Activated CD8-positive, alpha-beta memory T cell treated with anti-CD3 and anti-CD28 coated beads, Interleukin-2, amount 50 U/mL, for 4 hours (primary cell): ENCODE data around the gene RNF4.
"Not testable (repeated sequence)": the region's sequence is repeated elsewhere in the genome, so short reads cannot be mapped to it uniquely, and the experiment has no call there.

Experiments used
- DNase-seq: peaks from one replicate; pipeline ENCODE4 v3.0.0-alpha.2; 2020

Gene RNF4

GRCh38 chr4:2489081-2489805, 20.3 kb downstream of the RNF4 start:
- DNase-seq: no peak

DNA sequence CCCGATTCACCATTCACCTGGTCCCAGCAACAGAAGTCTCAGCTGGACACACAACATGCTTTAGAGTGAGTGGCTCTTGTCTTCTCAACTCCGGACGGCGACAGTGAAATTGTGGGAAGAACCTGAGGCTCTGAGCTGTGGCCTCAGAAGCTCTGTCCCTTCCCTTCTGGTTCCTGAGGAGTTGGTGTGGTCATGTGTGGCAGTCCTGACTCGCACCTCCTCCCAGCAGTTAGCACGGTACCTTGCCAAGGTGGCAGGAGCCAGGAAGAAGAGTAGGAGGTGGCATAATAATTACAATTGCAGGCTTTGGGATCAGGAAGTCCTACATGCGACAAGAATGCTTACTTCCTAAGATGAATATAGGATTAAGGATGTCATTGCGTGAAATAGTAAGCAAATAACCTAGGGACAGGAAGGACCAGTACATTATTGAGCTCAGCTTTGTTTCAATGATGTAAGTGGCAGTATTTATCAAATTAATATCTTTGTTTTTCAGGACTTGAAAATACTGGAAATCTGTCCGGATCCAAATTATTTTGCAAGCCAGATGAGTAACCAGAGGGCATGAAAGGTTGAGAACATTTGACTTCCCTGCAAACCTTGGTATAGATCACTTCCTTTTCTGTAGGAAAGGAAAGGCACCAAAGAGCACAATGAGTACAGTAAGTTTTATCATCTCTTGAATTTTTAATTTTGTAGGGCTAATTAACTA, 21.1 kb downstream of the RNF4 start:
- DNase-seq: no peak

- DNase-seq: no peak
Observed at GRCh38 chr4:2492970-2493369, 24.1 kb downstream of the RNF4 start.

DNA sequence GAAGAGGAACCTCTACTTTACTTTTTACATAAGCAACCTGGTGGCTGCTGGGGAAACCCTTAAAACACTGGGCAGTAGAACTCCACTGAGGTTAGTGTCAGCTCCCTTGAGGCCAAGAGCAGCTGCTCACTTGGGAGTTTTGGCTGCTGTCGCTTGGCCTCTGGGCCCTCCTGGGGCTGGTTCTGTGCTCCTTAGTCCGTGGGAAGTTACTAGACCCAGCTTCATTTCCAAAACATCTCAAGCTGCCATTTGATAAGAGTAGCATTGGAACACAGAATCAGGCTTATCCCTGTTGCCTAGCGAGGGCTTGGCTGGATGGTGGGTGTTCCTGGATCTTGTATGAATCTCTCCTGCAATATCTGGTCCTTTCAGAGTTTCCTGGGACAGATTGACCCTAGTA, 26.1 kb downstream of the RNF4 start:
- DNase-seq: no peak

GRCh38 chr4:2497324-2497723, 28.4 kb downstream of the RNF4 start:
- no peak for DNase-seq

DNA sequence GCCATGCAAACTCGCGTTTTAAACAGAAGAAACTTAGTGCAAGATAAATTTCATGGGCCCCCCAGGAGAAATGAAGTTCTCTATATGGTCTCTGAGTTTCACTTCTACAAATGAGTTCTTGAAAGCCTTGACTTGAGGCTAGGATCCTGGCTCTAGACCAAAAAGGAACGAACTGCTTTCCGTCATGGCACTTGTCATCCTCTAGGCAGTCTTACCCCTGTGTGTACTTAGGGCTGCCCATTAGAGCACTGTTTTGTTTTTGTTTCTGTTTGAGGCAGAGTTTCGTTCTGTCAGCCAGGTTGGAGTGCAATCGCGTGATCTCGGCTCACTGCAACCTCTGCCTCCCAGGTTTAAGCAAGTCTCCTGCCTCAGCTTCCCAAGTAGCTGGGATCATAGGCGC, 29.0 kb downstream of the RNF4 start:
- DNase-seq: no peak

DNA sequence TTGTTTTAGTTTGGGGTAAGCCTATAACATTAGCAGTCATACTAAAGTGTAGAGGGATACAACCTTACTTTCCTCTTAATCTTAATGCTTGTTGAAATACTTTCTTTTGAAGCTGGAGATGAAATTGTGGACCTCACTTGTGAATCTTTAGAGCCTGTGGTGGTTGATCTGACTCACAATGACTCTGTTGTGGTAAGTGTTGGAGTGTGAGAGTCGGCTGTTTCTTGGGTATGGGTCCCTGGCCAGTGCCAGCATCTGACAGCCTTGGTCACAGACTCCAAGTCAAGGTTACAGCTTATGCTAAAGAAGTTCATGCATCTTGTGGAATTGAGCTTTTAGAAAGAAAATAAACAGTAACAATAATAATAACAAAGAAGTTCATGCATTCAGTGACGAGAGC, 31.6 kb downstream of the RNF4 start:
- DNase-seq: no peak

- no peak for DNase-seq
Observed at GRCh38 chr4:2501034-2501594, 32.2 kb downstream of the RNF4 start.

DNA sequence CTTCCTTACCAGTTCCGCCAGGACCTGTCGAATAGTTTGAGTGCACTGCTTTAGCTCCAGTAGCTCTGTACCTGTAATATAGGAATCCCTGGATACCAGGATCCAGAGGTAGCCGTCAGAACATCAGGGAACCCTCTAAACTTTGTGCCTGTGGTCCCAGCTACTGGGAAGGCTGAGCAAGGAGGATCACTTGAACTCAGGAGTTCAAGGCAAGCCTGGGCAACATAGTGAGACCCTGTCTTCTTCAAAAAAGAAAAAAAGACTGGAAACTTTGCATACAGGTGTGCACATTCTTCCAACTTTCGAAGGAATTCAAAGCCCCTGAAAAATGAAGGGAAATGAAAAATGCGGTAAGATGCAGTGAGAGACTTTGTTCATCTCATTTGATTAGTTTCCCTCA, 34.9 kb downstream of the RNF4 start:
- no peak for DNase-seq

GRCh38 chr4:2507259-2507658, 38.4 kb downstream of the RNF4 start:
- DNase-seq: no peak

DNA sequence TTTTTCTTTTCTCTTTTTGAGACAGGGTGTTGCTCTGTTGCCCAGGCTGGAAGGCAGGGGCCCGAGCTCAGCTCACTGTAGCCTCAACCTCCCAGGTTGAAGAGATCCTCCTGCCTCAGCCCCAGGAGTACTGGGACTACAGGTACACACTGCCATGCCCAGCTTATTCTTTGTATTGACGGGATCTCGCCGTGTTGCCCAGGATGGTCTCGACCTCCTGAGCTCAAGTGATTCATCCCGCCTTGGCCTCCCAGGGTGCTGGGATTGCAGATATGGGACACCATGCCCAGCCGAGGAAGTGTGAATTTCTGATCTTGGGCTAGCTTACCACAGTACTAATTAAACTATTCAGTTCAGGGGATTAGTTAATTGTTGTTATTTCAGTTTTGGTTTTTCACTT, 38.9 kb downstream of the RNF4 start:
- no peak for DNase-seq

DNA sequence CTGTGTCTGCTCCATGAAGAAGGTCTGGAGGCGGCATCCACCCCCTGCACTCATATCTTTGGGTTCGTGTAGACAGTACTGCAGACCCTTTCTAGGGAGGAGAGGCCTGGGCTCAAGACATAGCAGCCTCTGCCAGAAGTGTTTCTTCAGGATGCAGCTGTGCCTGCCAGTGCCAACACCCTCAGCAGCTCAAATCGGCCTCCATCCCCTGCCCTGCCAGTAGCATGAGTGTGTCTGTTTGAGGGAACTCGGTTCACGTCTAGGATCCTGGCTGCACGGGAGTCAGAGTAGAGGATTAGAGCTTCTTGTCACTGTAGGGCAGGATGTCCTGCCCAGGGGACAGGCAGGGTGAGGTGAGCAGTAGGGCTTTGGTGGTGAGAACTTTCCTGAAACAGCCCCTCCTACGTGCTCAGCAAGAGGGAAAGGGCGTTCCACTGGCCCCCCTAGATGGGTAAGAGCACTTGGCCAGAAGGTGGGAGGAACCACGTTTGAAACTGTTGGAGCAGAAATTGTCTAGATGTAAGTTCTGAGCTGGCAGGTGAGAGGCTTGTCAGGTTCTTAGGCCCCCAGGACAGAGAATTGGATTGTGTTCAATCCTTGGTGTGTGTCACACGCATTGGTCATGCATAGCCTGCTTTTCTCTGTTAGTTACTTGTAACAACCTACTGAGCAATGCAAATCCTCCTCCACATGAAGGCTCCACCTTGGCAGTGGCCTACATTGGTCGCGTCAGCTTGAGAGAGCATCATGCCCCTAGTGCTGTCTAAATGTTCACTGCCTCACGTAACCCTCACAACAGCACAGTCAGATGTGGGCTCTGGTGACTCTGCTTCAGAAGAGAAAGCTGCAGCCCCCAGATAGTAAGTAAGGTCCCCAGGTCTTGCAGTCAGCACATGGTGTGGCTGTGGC, 41.7 kb downstream of the RNF4 start:
- no peak for DNase-seq

- no peak for DNase-seq
Observed at GRCh38 chr4:2511645-2512131, 42.8 kb downstream of the RNF4 start.

DNA sequence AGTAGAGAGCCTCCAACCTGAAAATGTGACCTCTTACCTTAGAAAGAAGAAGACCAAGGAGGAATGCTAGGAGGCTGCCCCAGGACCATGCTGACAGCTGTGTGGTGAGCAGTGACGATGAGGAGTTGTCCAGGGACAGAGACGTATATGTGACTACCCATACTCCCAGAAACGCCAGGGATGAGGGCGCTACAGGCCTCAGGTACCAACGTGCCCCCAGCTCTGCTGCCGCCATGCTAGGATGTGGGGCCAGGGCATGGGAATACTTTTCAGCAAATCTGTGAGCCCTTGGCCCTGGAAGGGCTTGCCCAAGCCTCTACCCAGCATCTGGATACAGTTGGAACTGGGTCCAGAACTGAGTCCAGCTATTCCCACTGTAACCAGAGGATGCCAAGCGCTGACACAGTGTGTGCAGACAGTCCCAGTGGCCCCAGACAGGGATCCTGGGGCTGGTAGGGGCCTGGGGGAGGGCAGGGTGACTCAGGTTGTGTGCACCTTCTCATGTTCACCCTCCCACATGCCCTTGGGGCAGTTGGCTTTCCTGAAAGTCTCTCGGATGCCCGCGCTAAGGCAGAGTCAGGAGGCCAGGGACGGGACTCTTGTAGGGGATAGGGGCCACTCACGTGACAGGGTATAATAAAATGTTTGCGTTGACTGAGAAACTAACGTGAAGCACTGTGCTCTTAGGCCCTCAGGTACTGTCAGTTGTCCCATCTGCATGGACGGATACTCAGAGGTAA, 43.7 kb downstream of the RNF4 start:
- DNase-seq: no peak

- DNase-seq: not testable (repeated sequence)
Observed at GRCh38 chr4:2514193-2514592, 45.3 kb downstream of the RNF4 start.

- DNase-seq: not testable (repeated sequence)
Observed at GRCh38 chr4:2514944-2515343, 46.0 kb downstream of the RNF4 start.

GRCh38 chr4:2515830-2516550, 47.1 kb downstream of the RNF4 start:
- no peak for DNase-seq

DNA sequence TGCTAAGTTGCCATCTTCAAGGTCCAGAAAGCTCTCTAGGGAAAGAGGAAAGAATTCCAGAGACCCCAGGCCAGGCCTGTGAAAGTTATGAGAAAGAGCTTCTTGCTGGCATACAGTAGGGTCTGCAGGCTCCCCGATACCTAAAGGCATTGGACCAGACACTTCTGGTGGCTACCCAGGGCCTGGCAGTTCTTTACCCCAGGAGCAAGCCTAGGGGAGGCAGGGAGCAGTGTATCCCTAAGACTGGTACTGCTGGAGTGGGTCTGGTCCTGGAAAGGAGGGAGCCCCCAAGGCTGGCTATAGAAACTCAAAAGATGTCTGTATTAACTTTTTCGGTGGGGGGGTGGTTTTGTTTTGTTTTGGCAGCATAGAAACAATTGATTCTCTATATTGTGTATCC, 47.7 kb downstream of the RNF4 start:
- DNase-seq: no peak

GRCh38 chr4:2526559-2526958, 57.7 kb downstream of the RNF4 start:
- no peak for DNase-seq

- no peak for DNase-seq
Observed at GRCh38 chr4:2534904-2535375, 66.0 kb downstream of the RNF4 start.

DNA sequence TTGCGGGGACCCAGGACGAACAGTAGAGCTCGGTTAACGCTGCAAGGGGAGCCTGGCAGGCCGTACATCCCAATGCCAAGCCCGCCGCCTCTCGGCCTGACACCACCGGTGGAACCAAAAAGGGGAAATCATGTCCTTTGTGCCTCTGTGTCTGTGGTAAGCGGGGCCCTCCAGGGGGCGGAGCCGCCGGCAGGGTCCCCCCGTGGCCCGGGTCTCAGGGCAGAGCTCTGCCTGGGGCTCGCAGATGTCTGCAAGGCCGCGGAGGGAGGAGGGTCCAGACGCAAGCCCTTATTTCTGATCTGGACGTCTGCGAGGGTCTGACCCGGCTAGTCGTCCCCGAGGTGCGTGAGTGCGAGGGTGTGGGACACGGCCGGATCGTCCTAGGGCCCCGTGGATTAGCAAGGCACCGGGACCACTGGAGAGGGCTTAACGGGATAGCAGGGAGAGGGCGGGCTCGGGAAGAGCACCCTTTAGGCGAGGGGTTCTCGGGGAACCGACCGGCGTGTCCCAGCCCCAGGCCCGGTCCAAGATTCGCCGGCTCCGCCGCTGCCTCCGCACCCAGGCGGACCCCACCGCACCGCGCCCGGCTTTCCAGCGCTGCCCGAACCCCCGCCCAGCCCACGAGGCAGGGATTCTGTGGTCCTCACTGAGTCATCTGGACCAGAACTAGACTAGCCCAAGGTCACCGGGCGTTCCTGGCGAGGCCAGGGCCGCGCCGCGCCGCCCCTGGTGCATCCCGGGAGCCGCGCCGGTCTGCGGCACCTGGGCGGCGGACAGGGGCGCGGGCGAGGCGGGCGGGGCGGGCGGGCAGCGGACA, 66.7 kb downstream of the RNF4 start:
- DNase-seq: peak; percentile 51
